WERI-Rb-1 (cell line): ENCODE results near the gene SMLR1.
A peak's percentile ranks its signal among the peaks of the same experiment; 100 is the strongest.

Source experiments
- DNase-seq: peaks from one replicate; pipeline ENCODE4 v3.0.0-alpha.2; 2020
- H3K27ac ChIP-seq: fragments of 250-450 bp; sonication (Bioruptor Pico); 2 replicates; pipeline ENCODE4 v1.5.1; 2020; ENCODE audit warnings: mild to moderate bottlenecking, moderate library complexity
- H3K27me3 ChIP-seq: fragments of 250-450 bp; sonication (Bioruptor Pico); 2 replicates; pipeline ENCODE4 v1.5.1; 2021; ENCODE audit warnings: mild to moderate bottlenecking, low read depth, moderate library complexity; ENCODE audit not compliant: insufficient read depth, severe bottlenecking
- H3K36me3 ChIP-seq: fragments of 250-450 bp; sonication (Bioruptor Pico); 2 replicates; pipeline ENCODE4 v1.5.1; 2020; ENCODE audit warnings: mild to moderate bottlenecking, moderate library complexity
- H3K4me3 ChIP-seq: 2 replicates; pipeline ENCODE4 v1.5.1; 2011; ENCODE audit warnings: low read depth, mild to moderate bottlenecking, control low read depth, low read length
- H3K9me3 ChIP-seq: fragments of 250-450 bp; sonication (Bioruptor Pico); 2 replicates; pipeline ENCODE4 v1.5.1; 2021; ENCODE audit warnings: mild to moderate bottlenecking, moderate library complexity; ENCODE audit not compliant: severe bottlenecking
- CTCF ChIP-seq: IDR thresholded peaks from 2 replicates; pipeline ENCODE4 v1.5.1; 2011; ENCODE audit warnings: low read depth, mild to moderate bottlenecking, control low read depth, inconsistent platforms, low read length

Gene SMLR1

DNA sequence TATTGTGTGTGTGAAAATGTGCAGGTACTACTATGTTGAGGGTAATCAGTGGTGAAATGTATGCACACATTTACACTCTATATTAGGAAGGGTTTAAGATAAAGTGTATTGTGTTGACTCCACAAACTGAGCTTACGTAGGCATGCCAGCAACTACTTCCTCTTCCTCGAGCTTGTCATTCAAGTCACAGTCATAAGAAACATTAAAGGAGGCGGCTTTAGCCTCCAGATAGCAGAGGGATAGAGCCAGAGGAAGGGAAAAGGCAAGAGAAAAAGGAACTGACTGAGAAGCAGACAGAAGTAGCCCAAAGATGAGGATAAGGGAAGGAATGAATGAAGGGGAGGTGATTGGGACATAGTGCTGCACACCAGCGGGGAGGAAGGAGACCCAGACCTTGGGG lies 55.2 kb downstream of the SMLR1 start:
- Histone ChIP-seq H3K9me3 (no peaks in the 10 kb centered on the region), H3K27ac (no peak overlapping the region), H3K27me3 (no peaks in the 10 kb centered on the region), H3K36me3 (no peaks in the 10 kb centered on the region), H3K4me3 (no peak overlapping the region)
- TF ChIP-seq CTCF = no peak
- DNase-seq = no peak

DNA sequence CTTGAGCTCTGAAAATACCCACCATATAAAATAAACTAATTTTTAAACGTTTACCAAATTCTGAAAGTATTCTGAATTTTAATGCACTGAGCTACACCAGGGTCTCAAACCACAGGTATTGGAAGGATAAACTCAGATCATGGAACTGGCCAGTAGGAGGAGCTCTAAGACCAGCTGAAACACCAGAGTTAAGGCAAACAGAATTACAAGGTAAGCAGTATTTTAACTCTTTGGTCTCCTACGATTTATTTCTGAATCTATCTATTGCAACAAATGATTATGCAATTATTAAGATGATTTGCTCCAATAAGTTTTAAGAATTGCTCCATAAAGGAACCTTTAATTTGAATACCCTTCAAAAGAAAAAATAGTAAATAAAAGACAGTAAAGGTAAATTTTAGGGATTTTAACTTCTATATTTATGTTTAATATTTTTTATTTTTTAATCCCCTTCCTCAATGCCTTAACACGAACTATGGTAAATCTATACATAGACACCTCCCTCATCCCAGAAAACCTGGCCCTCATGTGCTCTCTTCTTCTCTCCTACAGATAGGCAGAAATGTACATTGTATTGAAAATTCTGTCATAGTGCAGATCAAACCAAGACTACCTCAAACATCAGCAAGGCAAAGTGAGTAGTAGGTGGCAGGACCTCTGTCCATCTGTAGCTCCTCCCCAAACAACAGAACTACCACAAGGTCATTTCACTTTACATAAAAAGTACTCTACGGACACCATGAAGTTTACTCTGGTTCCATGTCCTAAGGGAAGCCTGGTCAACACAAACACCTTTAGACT lies 58.4 kb downstream of the SMLR1 start:
- Histone ChIP-seq H3K27me3 (no peaks in the 10 kb centered on the region), H3K9me3 (no peaks in the 10 kb centered on the region), H3K36me3 (no peaks in the 10 kb centered on the region), H3K4me3 (no peak overlapping the region), H3K27ac (no peak overlapping the region)
- DNase-seq = peak; percentile 72
- TF ChIP-seq CTCF = peak; percentile 65
